ENCODE data around the gene TBCE.
"Not testable (repeated sequence)": the region's sequence is repeated elsewhere in the genome, so short reads cannot be mapped to it uniquely, and the experiment has no call there.

TBCE gene

DNA sequence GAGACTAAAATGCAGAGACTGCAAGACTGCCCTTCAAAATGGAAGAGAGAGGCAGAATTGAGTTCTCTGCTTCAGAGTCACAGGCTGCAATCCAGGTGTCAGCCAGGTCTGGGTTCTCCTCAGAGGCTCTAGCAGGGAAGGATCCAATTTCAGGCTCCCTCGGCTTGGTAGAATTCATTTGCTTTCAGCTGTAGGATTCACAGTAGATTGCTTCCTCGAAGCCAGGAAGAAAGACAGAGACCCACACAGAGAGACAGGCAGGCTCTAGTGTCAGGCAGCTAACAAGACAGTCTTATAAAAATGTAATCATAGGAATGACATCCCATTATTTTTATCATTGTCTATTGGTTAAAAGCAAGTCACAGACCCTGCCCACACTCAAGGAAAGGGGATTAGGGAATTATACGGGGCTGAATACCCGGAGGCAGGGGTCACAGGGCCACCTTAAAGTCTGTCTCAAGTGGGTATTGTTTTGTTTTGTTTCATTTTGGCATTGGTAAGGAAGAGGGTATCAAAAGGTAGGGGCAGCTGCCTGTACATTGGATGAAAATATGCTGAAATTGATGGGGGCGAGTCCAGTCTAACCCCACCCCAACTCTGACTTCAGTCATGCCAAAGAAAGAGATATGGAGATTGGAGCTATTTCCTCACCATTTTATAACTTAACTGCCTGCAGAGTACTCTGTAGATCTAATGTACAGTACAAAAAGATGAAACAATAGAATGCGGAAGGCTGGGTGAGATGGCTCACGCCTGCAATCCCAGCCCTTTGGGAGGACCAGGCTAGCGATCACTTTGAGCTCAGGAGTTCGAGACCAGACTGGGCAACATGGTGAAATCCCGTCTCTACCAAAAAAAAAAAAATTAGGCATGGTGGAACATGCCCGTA, 9.5 kb upstream of the TBCE start:
- DNase-seq: no peak

GRCh38 chr1:235358899-235359298, 8.3 kb upstream of the TBCE start:
- no peak for DNase-seq

DNA sequence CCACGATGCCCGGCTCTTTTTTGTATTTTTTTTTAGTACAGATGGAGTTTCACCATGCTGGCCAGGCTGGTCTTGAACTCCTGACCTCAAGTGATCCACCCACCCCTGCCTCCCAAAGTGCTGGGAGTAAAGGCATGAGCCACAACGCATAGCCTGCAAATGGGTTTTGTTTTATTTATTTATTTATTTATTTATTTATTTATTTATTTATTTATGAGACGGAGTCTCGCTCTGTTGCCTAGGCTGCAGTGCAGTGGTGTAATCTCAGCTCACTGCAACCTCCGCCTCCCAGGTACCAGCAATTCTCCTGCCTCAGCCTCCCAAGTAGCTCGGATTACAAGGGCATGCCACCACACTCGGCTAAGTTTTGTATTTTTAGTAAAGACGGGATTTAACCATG, 3.0 kb upstream of the TBCE start:
- not testable (repeated sequence) for DNase-seq

DNA sequence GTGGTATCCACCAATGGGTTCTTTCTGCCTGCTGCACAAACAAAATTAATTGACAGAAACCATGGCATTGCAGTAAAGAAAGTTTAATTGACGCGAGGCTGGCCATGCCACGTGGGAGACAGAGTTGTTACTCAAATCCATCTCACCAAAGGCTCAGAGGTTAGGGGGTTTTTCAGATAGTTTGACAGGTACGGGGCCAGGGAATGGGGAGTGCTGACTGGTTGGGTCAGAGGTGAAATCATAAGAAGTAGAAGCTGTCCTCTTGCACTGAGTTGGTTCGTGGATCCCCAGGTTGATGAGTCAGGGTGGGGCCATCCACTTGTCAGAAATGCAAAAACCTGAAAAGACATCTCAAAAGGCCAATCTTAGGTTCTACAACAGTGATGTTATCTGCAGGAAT, 941 bp upstream of the TBCE start:
- no peak for DNase-seq

GRCh38 chr1:235368428-235368827, 1.2 kb downstream of the TBCE start:
- DNase-seq: no peak

- DNase-seq: no peak
These were observed 2.6 kb downstream of the TBCE start for GRCh38 chr1:235369802-235370201.

DNA sequence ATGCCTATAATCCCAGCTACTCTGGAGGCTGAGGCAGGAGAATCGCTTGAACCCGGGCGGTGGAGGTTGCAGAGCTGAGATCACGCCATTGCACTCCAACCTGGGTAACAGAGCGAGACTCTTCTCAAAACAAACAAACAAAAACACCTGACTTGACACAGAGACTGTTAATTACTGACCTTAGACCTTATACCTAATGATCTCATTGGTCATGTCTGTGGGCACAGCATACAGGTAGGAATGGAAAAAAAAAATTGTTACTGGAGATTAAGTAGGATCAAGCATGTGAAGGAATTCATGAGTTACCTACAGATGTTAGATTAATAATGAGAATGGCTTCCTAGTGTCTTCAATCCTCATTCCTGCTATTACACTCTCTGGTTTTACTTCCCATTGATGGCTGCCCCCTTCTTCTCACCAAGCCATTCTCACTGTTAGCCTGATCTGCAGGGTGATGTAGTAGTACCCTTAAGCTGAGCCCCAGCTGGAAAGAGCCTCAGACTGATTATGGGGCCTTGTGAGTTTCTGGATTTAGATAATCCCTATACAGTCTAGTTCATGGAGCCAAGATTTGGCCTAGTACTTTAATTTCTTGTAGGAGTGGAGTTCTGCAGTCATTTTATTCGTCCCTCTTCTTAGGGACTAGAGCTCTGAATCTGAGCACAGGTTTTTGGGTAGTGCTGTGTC, 8.8 kb downstream of the TBCE start:
- DNase-seq: no peak

DNA sequence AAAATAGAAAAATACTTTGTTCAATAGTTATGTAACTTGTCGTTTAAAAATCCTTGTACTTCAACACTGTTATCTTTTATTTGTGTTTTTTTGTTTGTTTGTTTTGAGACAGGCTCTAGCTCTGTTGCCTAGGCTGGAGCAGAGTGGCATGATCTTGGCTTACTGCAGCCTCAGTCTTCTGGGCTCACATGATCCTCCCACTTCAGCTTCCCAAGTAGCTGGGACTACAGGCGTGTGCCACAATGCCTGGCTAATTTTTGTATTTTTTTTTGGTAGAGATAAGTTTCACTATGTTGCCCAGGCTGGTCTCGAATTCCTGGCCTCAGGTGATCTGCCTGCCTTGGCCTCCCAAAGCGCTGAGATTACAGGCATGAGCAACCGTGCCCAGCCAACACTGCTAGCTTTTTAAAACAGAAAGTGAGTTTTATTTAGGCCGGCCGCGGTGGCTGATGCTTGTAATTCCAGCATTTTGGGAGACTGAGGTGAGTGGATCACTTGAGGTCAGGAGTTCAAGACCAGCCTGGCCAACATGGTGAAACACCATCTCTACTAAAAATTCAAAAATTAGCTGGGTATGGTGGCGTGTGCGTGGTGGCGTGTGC, 11.0 kb downstream of the TBCE start:
- DNase-seq: not testable (repeated sequence)

GRCh38 chr1:235381955-235382739, 14.9 kb downstream of the TBCE start:
- DNase-seq: not testable (repeated sequence)

- not testable (repeated sequence) for DNase-seq
These were observed 18.4 kb downstream of the TBCE start for GRCh38 chr1:235385633-235386032.

DNA sequence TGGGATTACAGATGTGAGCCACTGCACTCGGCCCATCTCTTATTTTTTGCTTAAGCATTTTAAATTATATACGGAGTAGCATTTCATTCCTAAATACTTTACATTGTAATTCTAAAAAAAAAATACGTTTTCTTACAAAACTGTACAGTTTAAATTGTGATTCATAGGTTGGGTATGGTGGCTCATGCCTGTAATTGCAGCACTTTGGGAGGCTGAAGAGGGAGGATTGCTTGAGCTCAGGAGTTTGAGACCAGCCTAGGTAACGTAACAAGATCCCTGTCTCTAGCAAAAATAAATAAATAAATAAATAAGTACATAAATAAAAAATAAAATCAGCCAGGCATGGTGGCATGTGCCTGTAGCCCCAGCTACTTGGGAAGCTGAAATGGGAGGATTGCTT, 24.6 kb downstream of the TBCE start:
- no peak for DNase-seq

GRCh38 chr1:235397733-235398132, 30.5 kb downstream of the TBCE start:
- DNase-seq: no peak

DNA sequence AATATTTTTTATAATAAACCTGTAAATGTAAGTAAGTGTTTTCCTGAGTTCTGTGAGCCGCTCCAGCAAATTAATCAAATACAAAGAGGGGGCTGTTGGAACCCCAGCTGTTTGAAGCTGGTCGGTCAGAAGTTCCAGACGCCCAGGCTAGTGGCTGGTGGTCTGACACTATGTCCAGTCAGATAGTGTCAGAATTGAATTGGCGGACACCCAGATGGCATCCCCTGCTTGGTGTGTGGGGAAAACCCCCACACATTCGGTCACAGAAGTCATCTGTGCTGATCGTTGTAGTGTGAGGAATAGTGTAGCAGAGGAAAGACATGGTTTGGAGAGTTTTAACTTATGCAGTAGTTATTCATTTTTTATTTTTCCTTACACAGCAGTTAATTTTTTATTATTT, 32.4 kb downstream of the TBCE start:
- no peak for DNase-seq

DNA sequence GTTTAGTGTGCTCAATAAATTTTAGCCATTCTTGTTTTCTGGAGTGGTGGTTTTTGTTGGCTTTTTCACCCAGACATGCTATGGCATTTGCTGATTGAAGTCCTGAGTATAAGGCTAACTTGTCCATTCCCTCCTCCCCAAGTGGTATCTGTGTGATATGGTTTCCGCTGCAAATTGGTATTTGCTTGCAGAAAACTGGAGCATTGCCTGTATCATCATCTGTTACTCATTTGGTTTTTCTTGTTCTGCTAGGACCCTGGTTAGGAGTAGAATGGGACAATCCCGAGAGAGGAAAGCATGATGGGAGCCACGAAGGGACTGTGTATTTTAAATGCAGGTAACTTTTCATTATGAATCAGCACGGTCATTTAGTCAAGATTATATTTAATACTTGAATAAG, 34.0 kb downstream of the TBCE start:
- no peak for DNase-seq

GRCh38 chr1:235402457-235403200, 35.4 kb downstream of the TBCE start:
- DNase-seq: no peak

- DNase-seq: no peak
These were observed 36.4 kb downstream of the TBCE start for GRCh38 chr1:235403593-235403992.

DNA sequence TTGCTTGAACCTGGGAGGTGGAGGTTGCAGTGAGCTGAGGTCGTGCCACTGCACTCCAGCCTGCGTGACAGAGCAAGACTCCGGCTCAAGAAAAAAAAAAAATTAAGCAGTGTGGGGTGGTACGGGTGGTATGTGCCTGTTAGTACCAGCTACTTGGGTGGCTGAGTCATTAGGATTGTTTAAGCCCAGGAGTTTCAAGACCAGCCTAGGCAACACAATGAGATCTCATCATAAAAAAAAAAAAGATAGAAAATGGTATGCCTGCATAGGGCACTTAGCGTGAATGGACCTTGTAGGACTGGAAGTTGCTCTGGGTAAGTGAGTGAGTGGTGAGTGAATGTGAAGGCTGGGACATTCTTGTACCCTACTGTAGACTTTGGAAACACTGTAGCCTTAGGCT, 37.0 kb downstream of the TBCE start:
- no peak for DNase-seq

GRCh38 chr1:235407419-235407818, 40.2 kb downstream of the TBCE start:
- no peak for DNase-seq

DNA sequence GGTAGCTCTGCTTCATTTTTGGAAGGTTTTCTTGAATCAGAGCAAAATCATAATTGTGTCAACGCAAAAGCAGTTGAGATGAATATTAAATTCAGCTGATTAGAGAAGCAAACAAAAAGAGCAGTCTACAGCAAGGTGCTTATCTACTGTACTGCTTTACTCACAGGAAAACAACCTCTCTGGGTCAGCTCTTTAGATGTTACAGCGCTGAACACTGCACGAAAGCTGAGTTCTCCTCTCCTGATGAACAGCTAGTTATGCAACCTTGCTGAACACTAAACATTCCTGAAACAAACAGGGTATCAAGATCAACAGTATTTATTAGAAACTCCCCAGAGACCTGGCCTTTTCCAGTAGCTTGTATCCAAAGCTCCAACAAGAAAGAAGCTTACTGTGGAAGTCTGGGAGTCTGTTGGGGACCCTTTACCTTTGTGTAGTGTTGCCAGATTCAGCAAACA, 41.3 kb downstream of the TBCE start:
- DNase-seq: no peak

GRCh38 chr1:235409042-235409820, 42.0 kb downstream of the TBCE start:
- DNase-seq: no peak

DNA sequence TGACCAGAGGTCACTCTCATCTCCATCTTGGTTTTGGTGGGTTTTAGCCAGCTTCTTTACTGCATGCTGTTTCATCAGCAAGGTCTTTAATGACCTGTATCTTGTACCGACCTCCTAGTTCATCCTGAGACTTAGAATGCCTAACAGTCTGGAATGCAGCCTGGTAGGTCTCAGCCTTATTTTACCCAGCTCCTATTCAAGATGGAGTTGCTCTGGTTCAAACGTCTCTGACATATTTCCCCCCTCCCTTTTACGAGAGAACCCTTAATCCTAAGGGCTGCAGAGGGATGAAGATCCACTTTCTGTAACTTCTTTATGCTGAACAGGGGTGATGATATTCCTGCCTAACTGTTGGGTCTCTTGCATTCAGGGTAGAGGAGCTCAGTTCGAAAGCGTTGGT, 43.2 kb downstream of the TBCE start:
- DNase-seq: no peak
